Activated CD4-positive, alpha-beta T cell treated with anti-CD3 and anti-CD28 coated beads, Interleukin-2, Interleukin-6, amounts not matched to agents 100 ng/mL and 50 ng/mL, durations not matched to agents 16 hours and 8 hours (primary cell): Measurements from ENCODE around the gene CDH4.
"Not testable (repeated sequence)": the region's sequence is repeated elsewhere in the genome, so short reads cannot be mapped to it uniquely, and the experiment has no call there.

Experiments used
- DNase-seq: peaks from one replicate; pipeline ENCODE4 v3.0.0-alpha.2; 2020

Gene CDH4

DNA sequence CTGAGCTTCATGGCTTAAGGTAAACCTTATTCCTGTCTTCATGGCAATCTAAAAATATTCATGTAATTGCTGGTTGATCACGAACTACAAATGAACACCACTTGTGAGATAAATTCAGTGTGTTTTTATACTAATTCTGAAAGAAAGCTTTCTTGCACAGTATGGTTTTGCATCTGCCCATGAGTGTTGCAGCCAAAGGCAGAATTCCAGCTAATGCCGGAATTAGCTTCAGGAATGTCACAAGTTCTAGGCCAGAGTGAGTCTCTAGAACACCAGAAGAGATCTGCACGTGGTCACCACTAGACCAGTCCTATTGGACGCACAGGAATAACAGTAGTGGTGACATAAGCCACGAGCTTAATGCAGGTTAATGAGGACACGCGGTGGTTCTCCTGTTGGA lies 223.7 kb downstream of the CDH4 start:
- DNase-seq: no peak

DNA sequence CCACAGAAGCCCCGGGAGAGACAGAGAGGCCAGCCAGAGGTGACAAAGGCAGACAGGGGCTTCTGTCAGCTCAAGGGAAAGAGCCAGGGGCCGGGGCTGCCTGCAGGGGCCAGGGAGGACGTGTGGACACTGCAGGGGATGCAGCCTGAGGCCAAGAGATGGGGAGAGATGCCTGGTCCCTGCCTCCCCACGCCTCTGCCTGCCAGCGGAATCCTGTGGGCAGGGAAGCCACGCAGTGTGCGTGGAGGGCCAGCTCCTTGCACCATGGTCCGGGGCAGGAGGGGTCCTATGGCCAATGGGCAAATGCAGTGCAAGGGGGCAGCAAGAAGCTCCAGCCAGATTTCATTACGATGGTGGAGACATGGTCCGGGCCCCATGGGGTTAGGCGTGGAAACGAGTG lies 224.9 kb downstream of the CDH4 start:
- DNase-seq: no peak

DNA sequence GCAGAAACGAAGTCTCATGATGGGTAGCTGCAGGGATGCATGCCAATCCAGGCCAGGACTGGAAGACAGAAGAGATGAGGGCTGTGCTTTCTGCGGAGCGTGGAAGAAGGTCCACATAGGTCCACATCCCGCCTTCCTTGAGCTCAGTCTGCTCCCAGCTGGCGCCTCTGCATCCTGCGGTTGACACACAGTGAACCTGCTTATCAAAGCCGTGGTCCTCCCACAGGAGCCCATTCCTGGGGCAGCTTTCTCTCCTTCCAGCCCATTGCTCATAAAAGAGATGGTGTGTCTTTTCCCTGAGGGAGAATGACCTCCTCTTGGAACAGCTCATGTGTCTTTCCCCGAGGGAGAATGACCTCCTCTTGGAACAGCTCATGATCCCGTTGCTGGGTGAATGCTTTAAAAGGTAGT lies 225.4 kb downstream of the CDH4 start:
- no peak for DNase-seq

DNA sequence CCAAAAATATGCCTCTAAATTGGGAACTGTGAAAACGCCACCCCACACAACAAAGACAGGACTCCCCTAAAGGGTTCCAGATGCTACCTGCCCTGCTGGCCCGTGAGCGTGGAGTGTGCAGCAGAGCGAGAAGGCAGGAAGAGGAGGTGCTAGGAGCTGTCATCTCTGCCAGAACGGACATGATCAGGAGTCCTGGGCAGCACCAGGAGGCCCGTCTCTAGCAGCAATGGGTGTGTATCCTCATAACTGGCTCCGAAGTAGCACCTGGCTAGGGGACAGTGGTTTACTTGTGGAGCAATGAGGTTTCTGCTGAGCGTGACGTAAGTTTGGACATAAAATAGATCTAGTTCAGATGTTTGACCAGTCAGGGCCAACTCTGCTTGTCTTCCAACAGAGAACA lies 226.0 kb downstream of the CDH4 start:
- no peak for DNase-seq

DNA sequence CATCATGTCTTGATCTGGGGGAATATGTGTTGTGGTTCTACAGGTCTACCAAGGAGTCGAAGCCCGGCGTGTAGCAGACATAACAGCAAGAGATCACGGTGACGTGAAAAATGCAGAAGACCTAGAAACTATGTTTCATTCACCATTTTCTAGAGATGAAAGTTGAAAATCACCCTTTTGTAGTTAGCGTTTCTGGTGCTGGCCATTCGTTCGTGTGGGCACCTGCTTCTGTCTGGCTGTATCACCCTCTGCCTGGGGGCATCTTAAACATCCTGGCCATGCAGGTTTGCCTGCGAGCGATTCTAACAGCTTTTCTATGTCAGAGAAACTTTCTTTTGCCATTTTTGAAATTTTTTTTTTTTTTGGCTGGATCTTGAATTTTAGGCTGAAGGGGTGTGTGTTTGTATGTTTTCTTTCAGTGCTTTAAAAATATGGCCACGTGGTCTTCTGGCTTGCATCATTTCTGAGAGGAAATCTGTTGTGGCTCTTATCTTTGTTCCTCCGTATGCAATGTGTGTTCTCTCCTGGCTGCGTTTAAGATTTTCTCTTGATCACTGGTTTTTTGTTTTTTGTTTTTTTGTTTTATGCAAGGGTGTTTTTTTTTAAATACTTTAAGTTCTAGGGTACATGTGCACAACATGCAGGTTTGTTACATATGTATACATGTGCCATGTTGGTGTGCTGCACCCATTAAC lies 226.7 kb downstream of the CDH4 start:
- DNase-seq: no peak

DNA sequence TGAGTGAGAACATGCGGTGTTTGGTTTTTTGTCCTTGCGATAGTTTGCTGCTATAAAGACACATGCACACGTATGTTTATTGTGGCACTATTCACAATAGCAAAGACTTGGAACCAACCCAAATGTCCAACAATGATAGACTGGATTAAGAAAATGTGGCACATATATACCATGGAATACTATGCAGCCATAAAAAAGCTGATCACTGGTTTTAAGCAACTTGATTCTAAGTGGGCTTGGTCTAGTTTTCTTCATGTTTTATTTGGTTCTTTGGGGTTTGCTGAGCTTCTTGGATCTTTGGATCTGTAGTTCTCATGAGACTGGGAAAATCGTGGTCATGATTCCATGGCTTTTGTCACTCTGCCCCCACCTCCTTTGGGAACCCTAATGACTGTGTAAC lies 227.4 kb downstream of the CDH4 start:
- DNase-seq: not testable (repeated sequence)

DNA sequence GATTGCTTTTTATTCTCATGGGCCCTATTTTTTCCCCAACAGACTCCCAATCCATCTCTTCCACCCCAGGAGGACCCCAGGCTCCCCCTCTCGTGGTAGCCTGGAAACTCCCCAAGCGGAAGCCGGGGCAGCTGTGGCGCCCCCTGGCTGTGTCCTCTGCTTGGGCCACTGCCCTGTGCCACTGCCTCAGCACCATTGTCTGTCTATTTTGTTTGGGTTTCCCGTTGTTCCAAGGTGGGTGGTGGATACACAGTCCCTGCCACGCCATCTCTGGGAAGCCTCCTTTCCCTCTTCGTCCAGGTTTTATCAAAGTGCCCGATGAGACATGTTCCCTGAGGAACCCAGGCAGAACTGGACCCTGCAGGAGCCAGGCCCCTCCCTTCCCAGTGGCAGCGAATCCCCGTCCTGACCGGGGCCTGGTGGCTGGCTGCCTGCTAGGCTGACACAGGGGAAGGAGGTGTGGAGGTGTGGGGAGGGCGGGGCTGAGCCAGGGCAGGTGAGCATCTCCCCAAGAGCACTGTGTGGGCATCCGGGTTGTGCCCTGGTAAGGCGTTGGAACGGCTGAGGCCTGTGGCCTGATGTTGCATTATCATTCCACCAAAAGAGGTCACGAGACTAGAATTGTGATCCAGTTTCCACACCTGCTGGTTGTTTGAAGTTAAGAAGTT lies 228.2 kb downstream of the CDH4 start:
- DNase-seq: no peak

DNA sequence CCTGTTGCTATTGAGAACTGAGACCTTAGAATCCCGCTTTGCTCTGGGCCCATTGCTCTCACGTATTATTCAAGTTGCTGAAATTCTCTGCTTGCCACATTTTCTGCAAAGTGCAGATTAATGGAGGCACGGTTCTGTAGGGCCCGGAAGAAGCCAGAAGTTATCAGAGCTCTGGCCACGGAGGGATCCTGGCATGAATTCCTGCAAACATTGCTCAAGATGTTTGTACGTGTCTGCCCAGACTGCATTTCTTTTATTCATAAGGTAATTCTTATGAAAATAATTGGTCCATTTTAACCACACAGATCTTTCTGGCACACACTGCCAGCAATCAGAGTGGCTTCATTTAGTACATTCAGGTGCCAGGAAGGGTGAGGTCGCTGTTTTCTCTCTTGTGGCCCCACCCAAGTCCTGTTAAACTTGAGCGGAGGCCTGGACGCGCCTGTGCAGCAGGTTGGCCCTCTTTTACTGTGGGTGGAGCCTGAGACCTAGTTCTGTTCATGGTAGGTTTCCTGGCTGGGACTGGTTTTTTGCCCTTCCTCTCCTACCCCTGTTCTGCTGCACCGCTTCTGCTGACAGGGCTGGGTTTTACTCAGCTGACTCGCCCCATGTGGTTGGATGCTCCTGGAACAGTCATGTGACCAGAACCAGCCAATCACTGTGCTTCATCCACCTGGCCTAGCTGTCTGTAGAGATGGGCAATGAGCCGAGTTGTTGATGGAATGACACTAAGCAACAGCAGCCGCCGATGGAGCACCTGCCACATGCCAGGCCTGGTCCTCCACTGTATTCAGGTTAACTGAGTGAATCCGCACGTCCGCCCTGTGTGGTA lies 230.2 kb downstream of the CDH4 start:
- DNase-seq: no peak

DNA sequence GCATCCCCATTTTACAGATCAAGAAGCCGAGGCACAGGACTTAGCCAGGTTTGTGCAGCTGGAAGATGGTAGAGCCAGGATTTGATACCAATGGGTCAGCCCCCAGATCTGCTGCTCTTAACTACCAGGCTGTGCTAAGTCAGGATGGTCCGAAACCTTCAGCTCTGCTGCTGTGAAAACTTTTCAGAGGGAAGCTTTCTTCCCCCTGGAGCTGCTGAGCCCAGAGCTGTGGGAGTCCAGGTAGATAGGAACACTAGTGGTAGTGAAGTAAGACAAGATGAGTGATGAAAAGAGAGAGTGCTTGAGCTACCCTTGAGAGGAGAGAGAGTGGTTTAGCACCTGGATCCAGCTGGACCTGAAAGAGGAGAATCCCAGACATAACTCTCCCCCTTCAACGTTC lies 230.8 kb downstream of the CDH4 start:
- DNase-seq: no peak

DNA sequence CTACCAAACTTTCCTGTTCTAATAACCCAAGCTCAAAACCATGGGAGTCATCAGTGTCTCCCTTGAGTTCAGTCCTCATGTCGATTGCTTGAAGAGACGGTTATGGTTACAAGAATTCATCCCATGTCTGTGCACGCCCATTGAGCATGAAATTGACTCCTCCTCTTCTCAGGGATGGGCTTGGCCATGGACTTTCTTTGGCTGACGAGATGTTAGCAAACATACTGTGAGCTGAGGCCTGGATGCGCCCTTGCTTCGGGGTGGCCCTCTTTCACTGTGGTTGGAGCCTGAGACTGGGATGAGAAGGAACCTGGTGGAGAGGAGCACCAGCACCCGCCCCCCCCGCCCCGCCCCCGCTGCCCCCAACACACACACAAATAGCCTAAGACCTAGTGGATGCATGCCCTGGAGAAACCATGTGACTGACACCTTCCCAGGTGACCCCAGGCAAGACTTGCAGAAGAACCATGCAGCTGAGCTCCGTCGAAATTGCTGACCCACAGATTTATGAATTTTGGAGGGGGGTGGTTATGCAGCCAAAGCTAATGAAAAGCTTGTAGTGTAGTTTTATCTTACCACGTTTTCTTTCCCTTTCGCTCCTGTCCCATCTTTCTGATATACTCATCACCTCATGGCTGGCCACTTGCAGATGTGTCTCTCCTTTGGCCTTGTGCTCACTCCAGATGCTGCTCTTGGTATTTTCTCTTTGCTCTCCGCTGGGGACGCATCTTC lies 231.4 kb downstream of the CDH4 start:
- no peak for DNase-seq

DNA sequence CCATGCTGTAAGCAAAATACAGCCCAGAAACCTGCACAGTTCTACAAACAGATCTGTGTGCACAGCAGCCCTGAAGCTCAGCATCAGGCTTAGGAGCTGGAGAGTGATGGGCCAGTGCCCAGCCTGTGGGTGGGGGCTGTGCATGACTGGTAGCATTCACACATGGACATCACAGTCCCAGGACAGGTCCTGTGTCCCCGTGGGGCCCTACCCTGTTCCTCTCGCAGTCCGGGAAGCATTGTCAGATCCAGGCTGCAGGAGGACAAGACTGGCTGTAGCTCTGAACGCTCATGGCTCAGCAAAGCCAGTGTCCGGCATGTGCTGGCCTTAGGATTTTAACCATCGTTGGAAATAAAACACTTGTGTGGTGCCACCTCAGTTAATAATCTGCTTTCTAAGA lies 234.1 kb downstream of the CDH4 start:
- DNase-seq: no peak

DNA sequence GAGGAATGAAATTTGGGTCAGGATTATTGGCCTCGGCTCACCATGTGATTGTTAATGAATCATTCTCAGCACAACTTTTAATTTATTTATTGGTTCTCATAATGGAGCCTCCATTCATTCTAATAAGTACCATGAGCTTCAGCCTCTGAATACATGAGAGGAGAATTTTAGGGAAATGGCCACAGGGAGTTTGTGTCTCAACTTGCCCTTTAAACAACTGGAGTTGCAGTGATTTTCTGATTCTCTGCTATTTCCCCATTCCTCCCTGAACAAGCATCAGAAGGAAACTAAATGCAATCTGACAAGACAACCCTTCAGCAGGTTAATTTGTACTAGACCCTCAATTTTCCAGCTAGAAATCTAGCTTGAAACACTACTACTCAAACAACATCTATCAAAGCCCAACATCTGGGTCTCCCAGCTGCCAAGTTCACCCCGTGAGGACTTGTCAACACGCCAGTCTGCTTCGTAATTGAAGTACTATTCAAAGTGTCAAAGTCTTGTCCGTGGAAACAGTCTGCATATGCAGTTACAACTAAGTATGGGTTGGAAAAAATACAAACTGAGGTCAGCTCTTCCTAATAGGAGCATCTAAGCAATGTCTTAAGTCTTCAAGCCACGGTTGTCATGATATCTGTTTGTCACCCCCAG lies 235.4 kb downstream of the CDH4 start:
- DNase-seq: no peak

DNA sequence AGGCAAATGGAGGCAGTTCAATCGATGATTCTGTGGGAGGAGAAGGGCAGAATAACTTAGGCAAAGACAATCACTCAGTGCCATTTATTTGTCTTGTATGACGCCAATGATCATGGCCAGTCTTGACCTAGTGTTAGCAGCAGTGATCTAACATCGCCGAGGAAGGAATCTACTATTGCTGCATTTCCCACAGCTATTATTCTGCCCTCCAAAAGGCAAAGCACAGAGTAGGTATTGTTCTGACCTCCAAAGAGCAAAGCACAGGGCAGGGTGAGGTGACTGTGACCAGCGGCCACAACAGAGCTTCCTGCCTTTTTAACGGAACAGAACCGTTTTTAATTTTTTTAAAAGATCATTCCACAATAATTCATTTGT lies 235.9 kb downstream of the CDH4 start:
- no peak for DNase-seq

DNA sequence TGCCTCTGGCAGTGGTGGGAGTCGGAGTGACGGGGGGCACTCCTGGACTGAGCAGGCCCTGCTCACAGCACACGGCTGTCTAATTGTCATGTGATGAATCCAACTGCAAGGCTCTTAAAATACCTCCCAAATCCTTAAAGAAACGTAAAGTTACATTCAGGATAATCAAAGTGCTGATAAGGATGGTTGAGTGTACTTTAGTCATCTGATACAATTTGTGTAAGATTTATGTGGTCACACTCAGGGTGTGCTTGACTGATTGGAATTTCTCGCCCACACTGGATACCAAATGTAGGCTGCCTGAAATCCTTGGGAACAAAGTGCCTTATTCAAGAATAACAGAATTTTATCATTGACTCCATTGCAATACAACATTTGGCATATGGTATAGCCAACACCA lies 238.7 kb downstream of the CDH4 start:
- no peak for DNase-seq

DNA sequence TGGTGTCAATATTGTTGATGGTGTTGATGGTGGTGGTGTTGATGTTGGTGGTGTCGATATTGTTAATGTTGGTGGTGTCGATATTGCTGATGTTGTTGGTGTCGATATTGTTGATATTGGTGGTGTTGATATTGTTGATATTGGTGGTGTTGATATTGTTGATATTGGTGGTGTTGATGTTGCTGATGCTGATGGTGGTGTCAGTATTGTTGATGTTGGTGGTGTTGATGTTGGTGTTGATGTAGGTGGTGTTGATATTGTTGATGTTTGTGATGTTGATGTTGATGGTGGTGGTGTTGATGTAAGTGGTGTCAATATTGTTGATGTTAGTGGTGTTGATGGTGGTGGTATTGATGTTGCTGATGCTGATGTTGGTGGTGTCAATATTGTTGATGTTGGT lies 240.0 kb downstream of the CDH4 start:
- DNase-seq: no peak

DNA sequence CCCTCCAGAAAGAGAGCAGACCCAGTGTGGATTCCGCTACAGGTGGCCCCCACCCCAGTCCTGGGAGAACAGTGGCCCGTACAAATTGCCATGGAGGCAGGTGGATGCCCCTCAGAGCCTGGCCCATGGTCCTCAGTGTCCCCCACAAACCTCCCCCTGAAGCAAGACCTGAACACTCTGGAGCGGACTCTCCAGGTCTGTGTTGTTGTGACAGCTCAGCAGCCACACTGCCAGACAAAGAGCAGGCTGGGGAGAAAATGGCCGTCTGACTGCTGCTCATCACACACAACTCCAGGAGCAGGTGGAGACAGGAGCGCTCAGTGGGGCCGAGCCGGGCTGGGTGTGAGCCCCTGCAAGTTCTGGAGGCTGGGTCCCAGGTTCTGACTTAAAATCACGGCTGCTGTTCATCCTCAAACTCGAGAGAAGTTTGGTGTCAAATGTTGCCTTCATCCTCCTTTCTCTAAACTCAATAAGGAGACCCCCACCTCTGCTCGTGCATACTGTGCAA lies 241.8 kb downstream of the CDH4 start:
- DNase-seq: no peak

DNA sequence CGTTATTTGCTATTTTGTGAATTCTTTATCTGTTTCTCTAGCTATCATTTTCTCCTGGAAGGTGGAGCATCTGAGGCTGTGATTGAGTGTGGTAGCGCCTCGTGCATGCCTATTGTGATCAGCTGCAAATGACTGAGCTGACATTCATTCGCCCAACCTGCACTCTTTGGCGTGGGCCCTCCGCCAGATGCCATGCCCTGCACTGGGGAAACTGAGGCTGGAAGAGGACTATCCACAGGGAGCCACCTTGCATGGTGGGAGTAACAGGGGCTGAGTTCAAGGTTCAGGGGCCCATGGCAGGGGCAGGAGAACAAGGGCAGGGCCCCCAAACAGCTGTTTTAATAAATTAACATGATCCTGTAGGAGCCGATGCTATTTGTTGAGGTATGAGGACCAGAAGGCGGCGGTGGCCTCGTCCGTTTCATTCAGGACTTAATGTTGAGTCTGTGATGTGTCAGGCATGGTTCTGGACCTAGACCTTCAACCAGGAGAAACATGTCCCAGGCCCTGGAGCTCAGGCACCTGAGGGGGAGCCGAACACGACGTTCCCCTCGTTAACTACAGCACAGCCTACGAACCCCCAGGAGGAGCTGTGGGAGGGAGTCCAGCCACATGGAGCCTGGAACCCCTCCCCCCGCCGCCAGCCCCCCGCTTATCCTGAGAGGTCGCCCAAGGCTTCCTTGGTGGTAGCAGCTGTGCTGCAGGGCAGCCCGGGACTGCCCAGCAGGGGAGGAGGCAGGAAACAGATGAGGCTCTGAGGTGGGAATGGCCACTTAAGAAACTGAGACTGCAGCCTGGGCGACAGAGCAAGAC lies 242.9 kb downstream of the CDH4 start:
- no peak for DNase-seq

DNA sequence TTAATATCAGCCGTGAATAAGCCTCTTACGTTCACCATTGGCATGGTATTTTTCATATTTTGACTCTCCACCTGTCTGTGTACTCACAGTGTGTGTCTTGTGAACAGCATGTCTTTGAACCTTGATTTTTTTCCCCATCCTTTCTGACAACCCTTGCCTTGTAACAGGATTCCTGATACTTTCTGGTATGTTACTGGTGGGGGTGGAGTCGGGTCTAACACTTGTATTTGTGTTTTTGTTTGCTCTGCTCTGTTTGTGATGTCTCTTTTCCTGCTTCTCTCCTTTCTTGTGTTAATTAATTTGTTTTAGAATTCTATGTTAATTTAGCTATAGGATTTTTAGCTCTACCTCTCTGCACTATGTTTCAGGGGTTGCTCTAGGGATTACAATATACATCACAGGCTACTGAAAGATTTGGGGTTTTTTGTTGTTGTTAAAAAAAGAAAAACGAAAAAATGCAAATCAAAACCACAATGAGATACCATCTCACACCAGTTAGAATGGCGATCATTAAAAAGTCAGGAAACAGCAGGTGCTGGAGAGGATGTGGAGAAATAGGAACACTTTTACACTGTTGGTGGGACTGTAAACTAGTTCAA lies 245.1 kb downstream of the CDH4 start:
- no peak for DNase-seq

DNA sequence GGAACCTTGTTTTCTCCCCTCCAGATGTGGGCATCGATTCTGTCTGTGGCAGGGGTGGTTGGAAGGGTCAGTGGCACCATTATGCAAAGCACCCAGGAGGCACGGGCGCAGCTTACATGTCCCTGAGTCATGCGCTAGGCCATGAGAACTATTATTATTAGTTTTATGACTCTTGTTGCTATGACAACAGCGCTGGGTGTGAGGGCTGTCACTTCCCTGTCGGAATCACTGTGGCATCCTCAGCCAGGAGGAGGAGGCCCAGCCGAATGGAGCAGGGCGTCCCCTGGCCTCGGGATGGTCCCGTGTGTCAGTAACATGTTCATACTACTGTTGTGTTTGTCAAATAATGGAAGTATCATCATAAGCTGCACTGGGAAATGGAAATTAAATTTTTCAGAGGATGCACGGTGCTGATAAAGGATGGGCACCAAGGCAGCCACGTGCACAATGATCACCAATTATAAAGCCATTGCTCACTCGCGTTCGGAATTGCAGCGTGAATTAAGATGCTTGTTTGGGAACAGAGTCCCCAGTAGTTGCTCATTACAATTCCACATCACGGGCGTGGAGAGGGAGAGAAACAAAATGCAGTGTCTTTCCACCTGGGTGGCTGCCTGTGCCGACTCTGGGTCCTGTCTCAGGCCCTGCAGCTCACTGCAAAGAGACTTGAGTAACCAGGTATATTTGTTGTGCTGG lies 247.9 kb downstream of the CDH4 start:
- no peak for DNase-seq

DNA sequence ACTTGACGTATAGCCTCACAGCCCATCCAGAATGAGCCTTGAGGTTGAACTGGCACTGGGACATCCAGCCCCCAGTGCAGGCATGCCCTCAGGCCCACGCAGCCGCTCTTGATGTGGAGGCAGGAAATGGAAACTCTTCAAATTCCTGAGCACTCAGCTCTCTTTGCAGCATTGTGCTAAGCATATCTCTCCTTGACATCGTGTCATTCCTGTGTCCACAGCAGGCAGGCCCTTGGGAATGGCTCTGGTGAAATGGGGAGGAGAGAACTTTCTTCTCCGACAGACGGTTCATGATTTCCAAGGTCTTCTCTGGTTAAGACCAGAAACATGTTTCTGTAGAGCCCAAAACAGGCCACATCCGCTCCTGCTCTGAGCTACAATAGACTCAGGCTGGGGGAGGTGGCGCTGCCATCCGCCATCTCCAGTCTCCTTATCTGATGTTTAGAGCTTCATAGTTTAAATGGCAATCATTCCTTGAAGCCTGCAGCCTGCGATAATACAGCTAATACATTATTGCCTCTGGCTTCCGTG lies 248.8 kb downstream of the CDH4 start:
- no peak for DNase-seq
